Stomach (tissue), 4 donors: ENCODE data around the gene DNASE1L2.

ENCODE experiments used
- EP300 ChIP-seq: sonication (generic); formaldehyde crosslinking; IDR thresholded peaks from one replicate; pipeline ENCODE4 v1.6.1; 2017; ENCODE audit warnings: antibody characterized with exemption
- POLR2A ChIP-seq, 4 donors: fragments of 450-650 bp; IDR thresholded peaks; one replicate each; pipeline ENCODE4 v1.6.1; 2016; ENCODE audit warnings: antibody characterized with exemption in 4 of 4, control low read depth in 2 of 4, mild to moderate bottlenecking in 1 of 4, moderate library complexity in 1 of 4
- POLR2AphosphoS5 ChIP-seq, 3 donors: sonication (generic); formaldehyde crosslinking; IDR thresholded peaks; one replicate each; pipeline ENCODE4 v1.6.1; 2016; ENCODE audit warnings: antibody characterized with exemption in 3 of 3
- TF ChIP-seq, protein P1 (sequence below), 7 experiments: fragments of 450-650 bp in 4 of 7; fragments of 200-600 bp in 3 of 7; sonication (generic) in 3 of 7; IDR thresholded peaks; one replicate each; pipeline ENCODE4 v1.5.1; 2016 to 2019; ENCODE audit warnings: antibody characterized with exemption in 7 of 7, control low read depth in 2 of 7, mild to moderate bottlenecking in 1 of 7

- TF ChIP-seq, protein P1, sequence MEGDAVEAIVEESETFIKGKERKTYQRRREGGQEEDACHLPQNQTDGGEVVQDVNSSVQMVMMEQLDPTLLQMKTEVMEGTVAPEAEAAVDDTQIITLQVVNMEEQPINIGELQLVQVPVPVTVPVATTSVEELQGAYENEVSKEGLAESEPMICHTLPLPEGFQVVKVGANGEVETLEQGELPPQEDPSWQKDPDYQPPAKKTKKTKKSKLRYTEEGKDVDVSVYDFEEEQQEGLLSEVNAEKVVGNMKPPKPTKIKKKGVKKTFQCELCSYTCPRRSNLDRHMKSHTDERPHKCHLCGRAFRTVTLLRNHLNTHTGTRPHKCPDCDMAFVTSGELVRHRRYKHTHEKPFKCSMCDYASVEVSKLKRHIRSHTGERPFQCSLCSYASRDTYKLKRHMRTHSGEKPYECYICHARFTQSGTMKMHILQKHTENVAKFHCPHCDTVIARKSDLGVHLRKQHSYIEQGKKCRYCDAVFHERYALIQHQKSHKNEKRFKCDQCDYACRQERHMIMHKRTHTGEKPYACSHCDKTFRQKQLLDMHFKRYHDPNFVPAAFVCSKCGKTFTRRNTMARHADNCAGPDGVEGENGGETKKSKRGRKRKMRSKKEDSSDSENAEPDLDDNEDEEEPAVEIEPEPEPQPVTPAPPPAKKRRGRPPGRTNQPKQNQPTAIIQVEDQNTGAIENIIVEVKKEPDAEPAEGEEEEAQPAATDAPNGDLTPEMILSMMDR (IDR thresholded peaks at IDR 0.05), result no peak
- no peak for TF ChIP-seq POLR2A (IDR thresholded peaks at IDR 0.05)
- no peak for TF ChIP-seq POLR2AphosphoS5 (IDR thresholded peaks at IDR 0.05)
- no peak for TF ChIP-seq EP300
Measured at GRCh38 chr16:2278956-2279800, 42.9 kb downstream of the DNASE1L2 start.
